Stimulated activated CD4-positive, alpha-beta T cell treated with anti-CD3 and anti-CD28 coated beads, Interleukin-15, amount 100 ng/mL, for 24 hours (primary cell): ENCODE data around the gene GPD1.

Experiments used
- DNase-seq: peaks from one replicate; pipeline ENCODE4 v3.0.0-alpha.2; 2020

The GPD1 gene

DNA sequence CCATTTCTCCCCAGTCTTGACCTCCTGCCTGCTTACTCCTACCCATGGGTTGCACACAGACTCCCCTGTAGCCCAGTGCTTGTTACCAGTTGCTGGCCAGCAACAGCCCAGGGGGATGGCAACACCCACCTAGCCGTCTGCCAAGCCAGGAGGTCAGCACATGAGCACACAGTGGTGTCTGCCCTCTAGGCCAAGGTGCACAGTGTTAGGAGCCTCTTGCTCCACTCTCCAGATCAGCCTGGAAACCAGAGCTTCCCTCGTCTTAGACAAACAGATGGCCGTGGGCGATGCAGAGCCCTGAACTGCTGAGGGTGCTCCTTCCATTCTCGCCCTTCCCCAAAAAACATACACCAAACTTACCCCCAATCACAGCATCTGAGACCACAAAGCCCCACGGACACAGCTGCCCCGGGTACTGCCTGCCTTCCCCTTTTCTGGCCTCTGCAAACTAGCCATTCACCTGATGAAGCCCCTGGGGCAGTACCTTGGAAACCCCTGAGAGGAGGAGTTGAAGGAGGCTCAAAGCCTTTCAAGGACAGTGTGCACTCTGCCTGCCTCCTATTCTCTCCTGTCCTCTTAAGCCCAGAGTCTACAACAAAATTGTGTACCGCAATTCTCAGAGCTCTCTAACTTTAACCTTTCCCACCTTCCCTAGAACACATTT lies 1.0 kb upstream of the GPD1 start:
- DNase-seq, result no peak

DNA sequence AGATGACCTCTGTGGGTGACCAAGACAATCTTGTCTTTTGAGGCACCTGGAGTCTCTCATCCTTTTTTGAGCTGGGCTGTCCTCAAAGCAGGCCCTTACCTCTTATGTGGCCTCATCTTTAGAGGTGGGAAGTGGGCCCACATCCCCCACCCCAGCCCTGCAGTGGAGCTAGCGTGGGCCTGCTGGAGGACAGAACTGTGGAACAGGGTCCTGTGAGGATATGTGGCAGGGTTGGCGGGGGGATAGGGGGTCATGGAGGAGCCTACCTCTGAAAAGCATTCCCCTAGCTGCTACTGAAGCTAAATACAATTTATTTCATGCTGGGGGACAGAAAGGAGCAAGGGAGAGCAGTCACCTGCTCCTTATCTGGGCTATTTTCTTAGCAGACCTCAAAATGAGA lies 457 bp upstream of the GPD1 start:
- DNase-seq, result no peak

DNA sequence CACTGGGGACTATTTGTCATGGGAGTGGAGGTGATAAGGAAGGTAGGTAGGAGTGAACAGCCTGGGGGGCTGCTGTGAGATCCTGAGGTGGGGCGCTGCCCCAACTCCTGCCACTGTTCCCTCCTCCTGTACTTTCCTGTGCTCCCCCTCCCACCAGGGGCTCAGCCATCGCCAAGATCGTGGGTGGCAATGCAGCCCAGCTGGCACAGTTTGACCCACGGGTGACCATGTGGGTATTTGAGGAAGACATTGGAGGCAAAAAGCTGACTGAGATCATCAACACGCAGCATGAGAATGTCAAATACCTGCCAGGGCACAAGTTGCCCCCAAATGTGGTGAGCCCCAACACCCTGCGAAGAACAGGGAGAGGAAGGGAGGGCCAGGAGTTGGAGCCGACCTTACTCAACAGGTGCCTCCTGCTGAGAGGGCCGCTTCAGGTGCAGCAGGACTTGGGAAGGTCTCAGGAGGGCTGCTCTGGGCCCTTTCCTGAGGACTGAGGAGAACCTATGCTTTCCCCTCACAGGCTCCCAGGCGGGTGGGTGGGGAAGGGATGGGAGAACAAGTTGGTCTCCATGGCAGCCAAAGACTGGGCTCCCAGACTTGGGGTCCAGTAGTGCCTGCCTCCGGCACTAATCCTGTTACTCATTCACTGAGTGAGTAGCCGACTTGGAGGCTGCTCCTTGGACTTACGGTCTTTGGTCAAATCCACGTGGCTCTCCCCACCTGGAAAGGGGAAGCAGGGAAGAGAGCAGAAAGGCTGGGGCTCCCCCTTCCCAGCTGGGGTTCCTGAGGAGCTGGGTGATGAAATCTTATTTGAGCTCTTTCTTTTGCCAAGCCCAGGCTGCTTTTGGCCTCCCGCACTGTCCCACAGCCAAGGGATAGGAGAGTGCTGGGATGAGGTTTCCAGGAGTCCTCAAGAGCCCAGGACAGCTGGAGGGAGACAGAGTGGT lies 884 bp downstream of the GPD1 start:
- DNase-seq, result no peak

GRCh38 chr12:50105913-50106450 lies 2.2 kb downstream of the GPD1 start:
- no peak for DNase-seq

DNA sequence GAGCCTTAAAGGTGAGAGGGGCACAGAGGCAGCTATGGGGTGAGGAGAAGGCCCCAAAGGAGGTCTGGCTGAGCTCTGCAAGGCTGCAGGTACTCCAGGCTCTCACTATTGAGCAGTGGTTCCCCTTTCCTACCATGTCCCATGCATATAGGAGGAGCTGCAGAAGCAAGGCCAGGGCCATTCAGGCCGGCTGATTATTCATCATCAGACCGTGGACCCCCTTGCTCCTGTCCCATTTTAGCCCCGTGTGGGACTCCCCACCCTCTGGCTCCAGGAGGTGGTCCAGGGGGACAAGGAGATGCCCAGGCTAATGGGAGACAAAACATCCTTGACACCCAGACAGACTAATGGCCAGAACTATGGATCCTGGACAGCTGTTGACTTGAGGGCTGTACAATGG lies 3.1 kb downstream of the GPD1 start:
- no peak for DNase-seq

GRCh38 chr12:50107416-50108268 lies 3.8 kb downstream of the GPD1 start:
- no peak for DNase-seq

DNA sequence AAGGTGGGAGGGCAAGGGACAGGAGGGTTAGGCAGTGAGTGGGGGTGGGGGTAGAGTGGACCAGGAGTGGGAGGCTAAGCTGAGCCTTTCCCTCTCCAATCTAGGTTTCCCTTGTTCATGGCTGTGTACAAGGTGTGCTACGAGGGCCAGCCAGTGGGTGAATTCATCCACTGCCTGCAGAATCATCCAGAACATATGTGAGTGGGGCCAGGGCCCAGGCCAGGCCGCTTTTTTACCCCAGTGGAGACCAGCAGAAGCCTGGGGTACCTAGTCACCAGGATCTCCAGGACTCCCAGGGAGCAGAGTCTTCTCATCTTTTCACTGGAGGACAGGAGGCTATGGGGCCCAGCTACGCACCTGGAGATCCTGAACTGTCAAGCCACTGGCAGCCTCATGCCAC lies 5.5 kb downstream of the GPD1 start:
- no peak for DNase-seq

- DNase-seq, result no peak
Measured at GRCh38 chr12:50110127-50110761, 6.4 kb downstream of the GPD1 start.

DNA sequence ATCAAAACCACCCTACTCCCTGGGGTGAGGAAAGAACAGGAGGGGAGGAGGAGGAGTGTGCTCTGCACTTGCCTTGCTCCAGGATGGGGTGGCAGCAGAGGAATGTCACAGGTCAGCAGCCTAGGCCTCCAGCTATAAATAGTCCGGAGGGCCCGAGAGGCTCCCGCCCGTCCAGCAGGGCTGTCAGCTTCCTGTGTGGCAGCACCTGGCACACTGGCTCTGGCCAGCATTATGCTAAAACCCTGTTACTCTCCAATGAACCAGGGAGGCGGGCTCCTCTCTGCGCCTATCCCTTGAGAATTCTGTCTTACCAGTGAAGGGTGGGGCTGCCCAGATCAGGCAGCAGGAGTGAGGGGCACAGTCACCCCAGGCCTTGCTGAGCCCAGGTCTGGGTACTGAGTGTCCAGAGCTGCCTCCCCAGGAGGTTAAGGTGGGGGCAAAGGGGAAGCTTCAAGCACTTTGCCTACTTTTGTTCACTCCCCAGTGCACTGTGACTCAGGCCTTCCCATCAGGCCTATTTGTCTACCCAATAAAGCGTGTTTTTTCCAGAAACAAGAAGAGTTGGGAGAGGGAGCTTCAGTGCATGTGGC lies 7.0 kb downstream of the GPD1 start:
- DNase-seq, result no peak

DNA sequence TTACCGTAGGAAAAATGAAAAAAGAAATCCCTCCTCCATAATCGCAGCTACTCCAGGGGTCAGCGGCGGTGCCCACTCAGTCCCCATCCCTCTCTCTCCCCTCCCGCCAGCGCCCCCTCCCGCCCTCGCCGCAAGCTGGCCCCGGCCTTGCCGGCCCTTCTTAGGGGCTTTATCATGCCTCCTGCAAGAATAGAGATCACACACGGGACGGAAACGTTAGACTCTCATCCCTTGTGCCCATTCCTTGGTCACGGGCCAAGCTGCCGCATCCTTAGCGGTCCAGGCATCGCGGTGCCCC lies 7.5 kb downstream of the GPD1 start:
- no peak for DNase-seq

DNA sequence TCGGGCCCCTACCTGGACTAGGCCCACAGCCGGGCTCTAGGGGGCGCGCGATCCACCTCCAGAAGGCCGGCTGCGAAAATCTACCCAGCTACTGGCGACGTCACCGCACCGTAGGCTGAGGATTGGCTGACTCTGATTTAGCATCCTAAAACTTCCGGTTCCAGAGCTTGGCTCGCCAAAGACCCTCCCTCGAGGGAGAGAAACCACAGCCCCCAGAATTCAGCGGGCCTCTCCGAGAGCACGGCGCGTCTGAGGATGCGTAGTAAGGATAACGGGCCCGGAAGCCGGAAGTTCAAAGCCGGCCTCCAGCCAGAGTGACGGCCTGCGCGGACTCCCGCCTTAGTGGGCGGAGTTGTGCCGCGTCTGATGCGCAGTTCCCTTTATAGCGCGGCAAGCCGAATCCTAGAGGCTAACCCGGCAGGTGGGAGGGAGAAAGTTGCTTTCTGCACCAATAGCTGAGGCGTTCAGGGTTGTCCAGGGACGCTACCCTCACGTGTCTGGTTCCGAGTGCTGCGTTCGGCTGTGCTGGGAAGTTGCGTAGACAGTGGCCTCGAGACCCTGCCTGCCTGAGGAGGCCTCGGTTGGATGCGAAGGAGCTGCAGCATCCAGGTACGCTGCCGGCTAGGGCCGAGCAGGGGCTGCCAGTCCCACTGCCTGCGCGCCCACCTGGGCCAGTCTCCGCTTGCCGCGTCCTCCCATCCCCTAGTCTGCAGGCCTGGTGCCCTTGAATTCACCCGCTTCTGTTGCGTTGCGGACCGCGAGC lies 8.1 kb downstream of the GPD1 start, which contains the start of gene COX14:
Gene COX14 (plus strand): TSS at position 544 of the 763 bp plus-strand sequence. CDS start 7,808 bp downstream, outside the sequence.
- DNase-seq, result peak; percentile 98

DNA sequence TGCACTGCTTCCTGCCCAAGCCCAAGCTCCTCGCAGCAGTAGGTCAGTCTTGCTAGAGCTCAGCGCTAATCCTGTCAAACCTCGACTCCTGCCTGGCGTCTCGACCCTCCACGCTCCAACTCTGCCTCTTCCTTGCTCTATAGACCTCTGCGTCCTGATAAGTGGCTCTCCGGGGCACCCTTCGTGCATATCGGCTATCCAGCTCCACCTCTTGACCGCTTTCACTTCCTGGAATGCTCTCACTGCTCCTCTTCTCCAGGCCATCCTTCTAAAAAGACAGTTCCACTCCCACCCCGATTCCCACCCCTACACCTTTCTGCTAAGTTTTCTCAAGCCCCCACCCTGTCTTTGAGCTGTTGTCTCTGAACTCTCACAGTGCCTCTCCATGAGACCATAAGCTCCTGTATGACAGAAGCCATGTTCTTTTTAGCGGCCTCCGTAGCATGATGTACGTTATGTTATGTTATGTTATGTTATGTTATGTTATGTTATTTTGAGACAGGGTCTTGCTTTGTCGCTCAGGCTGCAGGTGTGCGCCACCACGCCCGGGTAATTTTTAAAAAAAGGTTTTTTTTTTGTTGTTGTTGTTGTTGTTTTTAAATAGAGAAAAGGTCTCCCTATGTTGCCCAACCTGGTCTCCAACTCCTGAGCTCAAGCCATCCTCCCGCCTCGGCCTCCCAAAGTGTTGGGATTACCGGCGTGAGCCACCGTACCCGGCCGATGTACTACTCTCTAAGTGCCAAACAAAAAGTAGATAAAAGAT lies 8.8 kb downstream of the GPD1 start:
- no peak for DNase-seq

DNA sequence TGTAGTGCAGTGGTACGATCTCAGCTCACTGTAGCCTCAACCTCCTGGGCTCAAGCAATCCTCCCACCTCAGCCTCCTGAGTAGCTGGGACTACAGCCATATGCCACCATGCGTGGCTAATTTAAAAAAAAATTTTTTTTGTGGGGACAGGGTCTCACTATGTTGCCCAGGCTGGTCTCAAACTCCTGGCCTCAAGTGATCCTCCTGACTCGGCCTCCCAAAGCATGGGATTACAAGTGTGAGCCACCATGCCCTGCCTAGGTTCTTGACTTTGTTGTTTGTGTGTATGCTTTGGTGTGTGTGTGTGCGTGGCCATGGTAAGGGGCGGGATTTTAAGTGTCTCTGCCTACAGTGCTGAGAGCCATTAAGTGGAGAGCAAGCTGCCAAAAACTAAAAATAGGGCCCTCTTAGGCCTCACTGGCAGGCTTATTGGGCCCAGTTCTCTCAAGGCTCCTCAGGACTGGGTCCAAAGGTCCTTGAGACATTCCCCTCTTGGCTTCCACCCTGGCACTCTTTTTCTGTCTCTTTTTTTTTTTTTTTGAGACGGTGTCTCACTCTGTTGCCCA lies 13.3 kb downstream of the GPD1 start:
- no peak for DNase-seq

- no peak for DNase-seq
Measured at GRCh38 chr12:50119387-50119786, 15.6 kb downstream of the GPD1 start.

- DNase-seq, result no peak
Measured at GRCh38 chr12:50120521-50120920, 16.7 kb downstream of the GPD1 start.

- no peak for DNase-seq
Measured at GRCh38 chr12:50120953-50121352, 17.1 kb downstream of the GPD1 start.

DNA sequence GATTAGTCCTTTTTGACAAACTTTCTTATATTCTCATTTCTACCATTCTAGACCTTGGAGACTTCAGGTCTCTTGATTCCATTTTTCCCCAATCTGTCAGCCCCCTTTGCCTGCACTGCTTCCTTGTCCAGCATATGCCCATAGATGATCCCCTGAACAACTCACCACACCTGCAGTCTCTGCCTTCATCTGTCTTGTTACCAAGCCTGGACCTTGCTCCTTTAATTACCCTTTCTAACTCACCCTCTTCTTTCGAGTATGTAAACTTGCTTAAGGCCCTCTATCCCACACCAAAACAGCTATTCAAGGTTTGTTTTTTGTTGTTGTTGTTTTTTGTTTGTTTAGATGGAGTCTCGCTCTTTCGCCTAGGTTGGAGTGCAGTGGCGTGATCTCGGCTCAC lies 17.8 kb downstream of the GPD1 start:
- no peak for DNase-seq

DNA sequence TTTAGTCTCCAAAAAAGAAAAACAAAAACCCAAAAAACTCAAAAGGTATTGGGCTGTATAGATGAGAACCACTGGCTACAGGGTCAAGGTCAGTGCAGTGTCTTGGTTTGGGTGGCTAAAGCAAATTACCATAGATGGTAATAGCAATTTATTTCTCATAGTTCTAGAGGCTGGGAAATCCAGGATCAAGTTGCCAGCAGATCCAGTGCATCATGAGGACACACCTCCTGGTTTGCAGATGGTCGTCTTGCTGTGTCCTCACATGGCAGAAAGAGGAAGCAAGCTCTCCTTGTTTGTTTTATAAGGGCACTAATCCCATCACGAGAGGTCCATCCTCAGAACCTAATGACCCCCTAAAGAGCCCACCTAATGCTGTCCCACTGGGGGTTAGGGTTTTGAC lies 19.4 kb downstream of the GPD1 start:
- no peak for DNase-seq

DNA sequence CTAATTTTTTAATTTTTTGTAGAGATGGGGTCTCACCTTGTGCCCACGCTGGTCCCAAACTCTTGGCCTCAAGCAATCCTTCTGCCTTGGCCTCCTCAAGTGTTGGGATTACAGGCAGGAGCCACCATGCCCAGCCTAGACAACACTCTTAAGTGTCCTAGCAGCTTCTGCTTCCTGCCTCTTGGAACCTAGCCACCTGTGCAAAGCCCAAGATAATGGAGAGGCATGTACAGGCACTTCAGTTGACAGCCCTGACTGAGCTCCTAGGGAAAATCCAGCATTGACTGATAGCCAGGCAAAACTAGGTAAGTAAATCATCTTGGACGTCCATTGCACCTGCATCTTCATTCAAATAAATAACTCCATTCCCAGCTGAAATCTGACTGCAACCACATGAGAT lies 23.7 kb downstream of the GPD1 start:
- DNase-seq, result no peak

DNA sequence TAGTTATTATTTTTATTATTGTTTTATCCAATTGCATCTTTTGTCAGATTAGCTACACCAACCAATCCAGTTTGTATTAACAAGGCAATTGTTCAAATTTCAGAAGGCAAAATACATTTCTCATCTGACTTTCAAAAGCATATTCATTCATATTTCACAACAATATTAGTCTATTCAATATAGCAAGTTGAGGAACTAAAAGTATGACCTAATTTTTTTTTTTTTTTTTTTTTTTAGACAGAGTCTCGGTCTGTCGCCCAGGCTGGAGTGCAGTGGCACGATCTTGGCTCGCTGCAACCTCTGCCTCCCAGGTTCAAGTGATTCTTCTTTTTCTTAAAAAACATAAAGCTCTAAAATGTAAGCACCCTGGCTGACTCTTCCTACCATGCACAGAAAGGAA lies 25.5 kb downstream of the GPD1 start:
- no peak for DNase-seq
